GM12878 (cell line): ENCODE measurements around the gene EPHB1. TPM values are rescaled to one million over a fixed set of nuclear protein-coding genes. Genes with fewer than 3 reads are reported as not detected.
"Not testable (repeated sequence)": the region's sequence is repeated elsewhere in the genome, so short reads cannot be mapped to it uniquely, and the experiment has no call there.

ENCODE experiments used
- ATAC-seq: fragments of 200-7000 bp; cut with Tn5 transposase; 3 replicates; pipeline ENCODE4 v1.9.1; 2020; ENCODE audit warnings: mild to moderate bottlenecking, moderate library complexity
- BruUV-seq: library from RNA; stranded (reverse); fragments of 400-500 nt; replicated peaks from 2 replicates; lab custom pipeline; 2021; lab: Mats Ljungman, UMichigan
- CTCF ChIA-PET: fragments of 300-600 bp; sonication (Branson Sonifier 250); formaldehyde crosslinking; extraction: SDS; loops from one replicate; lab custom pipeline; 2021; ENCODE audit warnings: inconsistent platforms; lab: Yijun Ruan, JAX
- POLR2A ChIA-PET: fragments of 350-600 bp; formaldehyde crosslinking; extraction: SDS; loops from one replicate; lab custom pipeline; 2021; ENCODE audit warnings: inconsistent platforms; lab: Charles Lee
- RAD21 ChIA-PET: fragments of 300-600 bp; sonication (Branson Sonifier 250); formaldehyde crosslinking; loops from one replicate; lab custom pipeline; 2023; ENCODE audit warnings: antibody characterized with exemption; ENCODE audit not compliant: unreplicated experiment; lab: Charles Lee
- SMC1A ChIA-PET: fragments of 300-600 bp; sonication (Branson Sonifier 250); formaldehyde crosslinking; loops from one replicate; lab custom pipeline; 2023; ENCODE audit not compliant: unreplicated experiment, uncharacterized antibody; lab: Charles Lee
- DNase-seq: peaks from one replicate; pipeline ENCODE4 v3.0.0-alpha.2; 2011; ENCODE audit warnings: low read depth, low spot score
- FAIRE-seq: peaks from 3 replicates; lab custom pipeline; 2011; peaks lifted over from hg19 to GRCh38; lab: Jason Lieb, UNC
- H2AFZ ChIP-seq: 2 replicates; pipeline ENCODE4 v1.6.0; 2011; ENCODE audit warnings: low read depth, low read length, control low read depth; ENCODE audit not compliant: control insufficient read depth
- H3K27ac ChIP-seq: 2 replicates; pipeline ENCODE4 v1.5.1; 2011; ENCODE audit warnings: control low read depth; ENCODE audit not compliant: control insufficient read depth, insufficient read depth
- H3K27me3 ChIP-seq, 2 experiments: replicated peaks in 1 of 2; 2 replicates each; pipeline versions ENCODE4 v1.6.0 to v1.6.1; 2011; ENCODE audit warnings: low read length in 1 of 2; ENCODE audit not compliant: control insufficient read depth in 2 of 2, insufficient read depth in 2 of 2
- H3K36me3 ChIP-seq, 2 experiments: 2 replicates each; pipeline ENCODE4 v1.5.1; 2011; ENCODE audit warnings: low read length in 1 of 2; ENCODE audit not compliant: control insufficient read depth in 2 of 2, insufficient read depth in 2 of 2
- H3K4me1 ChIP-seq: 2 replicates; pipeline ENCODE4 v1.6.1; 2011; ENCODE audit warnings: mild to moderate bottlenecking, low read length, moderate library complexity, mixed read lengths; ENCODE audit not compliant: control insufficient read depth, insufficient read depth
- H3K4me2 ChIP-seq: 2 replicates; pipeline ENCODE4 v1.6.0; 2011; ENCODE audit warnings: control low read depth; ENCODE audit not compliant: control insufficient read depth, insufficient read depth
- H3K4me3 ChIP-seq: fragments of 200-600 bp; sonication (generic); 2 replicates; pipeline ENCODE4 v1.5.1; 2016
- H3K79me2 ChIP-seq: 2 replicates; pipeline ENCODE4 v1.6.0; 2011; ENCODE audit warnings: low read length; ENCODE audit not compliant: control insufficient read depth, insufficient read depth
- H3K9ac ChIP-seq: 2 replicates; pipeline ENCODE4 v1.8.0; 2011; ENCODE audit warnings: low read length, control low read depth, mixed read lengths; ENCODE audit not compliant: control insufficient read depth, insufficient read depth
- H3K9me3 ChIP-seq: replicated peaks from 3 replicates; pipeline ENCODE4 v1.5.1; 2011; ENCODE audit warnings: mild to moderate bottlenecking, low read length; ENCODE audit not compliant: control insufficient read depth, insufficient read depth
- H4K20me1 ChIP-seq: 2 replicates; pipeline ENCODE4 v1.6.0; 2011; ENCODE audit not compliant: control insufficient read depth, insufficient read depth
- BCL11A ChIP-seq: IDR thresholded peaks from 2 replicates; pipeline ENCODE4 v1.6.1; 2011; ENCODE audit warnings: low read depth, low read length
- HDGF ChIP-seq: fragments of 450-650 bp; IDR thresholded peaks from 2 replicates; pipeline ENCODE4 v1.6.1; 2016; ENCODE audit warnings: antibody characterized with exemption
- LARP7 ChIP-seq: fragments of 450-650 bp; IDR thresholded peaks from 2 replicates; pipeline ENCODE4 v1.6.1; 2017; ENCODE audit warnings: mild to moderate bottlenecking
- MXI1 ChIP-seq: fragments of 150-350 bp; IDR thresholded peaks from 2 replicates; pipeline ENCODE4 v1.6.1; 2011; ENCODE audit warnings: low read depth, mild to moderate bottlenecking, inconsistent platforms, low read length, improper control_type of control experiment
- RCOR1 ChIP-seq: conservative IDR thresholded peaks from 2 replicates; pipeline ENCODE4 v1.6.1; 2012; ENCODE audit warnings: low read depth, low read length, improper control_type of control experiment
- SMARCA5 ChIP-seq: fragments of 450-650 bp; IDR thresholded peaks from 2 replicates; pipeline ENCODE4 v1.6.1; 2017; ENCODE audit warnings: mild to moderate bottlenecking
- ZNF384 ChIP-seq: IDR thresholded peaks from 2 replicates; pipeline ENCODE4 v1.6.1; 2012; ENCODE audit warnings: low read depth, mild to moderate bottlenecking, low read length, improper control_type of control experiment, borderline replicate concordance
- ZZZ3 ChIP-seq: IDR thresholded peaks from 2 replicates; pipeline ENCODE4 v1.6.1; 2011; ENCODE audit warnings: low read depth; ENCODE audit not compliant: control insufficient read depth, insufficient read length
- WGBS: methylation state at CpG from one replicate; pipeline ENCODE4 v1.1.6; 2016; ENCODE audit warnings: low lambda C conversion rate; ENCODE audit not compliant: insufficient replicate concordance, insufficient coverage; ENCODE audit errors: missing lambda C conversion rate; 5-methylcytosine and 5-hydroxymethylcytosine counted together
- in situ Hi-C: fragments of 300-500 bp; cut with MboI; formaldehyde crosslinking; loops from 9 replicates; pipeline ENCODE4 v1.14.3; 2018; ENCODE audit warnings: mixed read lengths
- intact Hi-C: fragments of 100-400 bp; cut with micrococcal nuclease; formaldehyde crosslinking; loops from one replicate; pipeline ENCODE4 v1.14.2; 2022; ENCODE audit not compliant: unreplicated experiment
- polyA plus RNA-seq, 11 experiments: library from polyadenylated mRNA; depleted of rRNA in 4 of 11; unstranded in 6 of 11; stranded (reverse) in 5 of 11; fragments of >200 nt; fragmentation: Nextera tagmentation in 4 of 11; fragmentation: Illumina TruSeq in 1 of 11; extraction: Ambion mirVana in 4 of 11; extraction: Trizol in 1 of 11; gene quantifications; 1 replicate in 1 of 11; 2 replicates in 10 of 11; pipeline versions ENCODE4 v1.2.1 to v1.2.3, GENCODE V29; 2011 to 2016; ENCODE audit warnings: inconsistent platforms in 2 of 11, missing spikeins in 2 of 11, low read depth in 1 of 11
- total RNA-seq, 4 experiments: library from RNA; depleted of rRNA in 3 of 4; stranded (reverse); fragments of >200 nt in 3 of 4; fragmentation: Illumina TruSeq in 1 of 4; extraction: Trizol in 1 of 4; gene quantifications; 2 replicates each; pipeline versions ENCODE4 v1.2.1 to v1.2.3, GENCODE V29; 2013 to 2021
- TF ChIP-seq, protein P1 (sequence below): IDR thresholded peaks from 2 replicates; pipeline ENCODE4 v1.6.1; 2012; ENCODE audit warnings: low read depth, low read length, improper control_type of control experiment

The EPHB1 gene
- total and polyA plus RNA-seq, 10 of the 15 experiments (the other 5 are each of a cell fraction or from before 2014, with no cell fraction given): 0.33 to 23.8 (median 1.2) TPM

DNA sequence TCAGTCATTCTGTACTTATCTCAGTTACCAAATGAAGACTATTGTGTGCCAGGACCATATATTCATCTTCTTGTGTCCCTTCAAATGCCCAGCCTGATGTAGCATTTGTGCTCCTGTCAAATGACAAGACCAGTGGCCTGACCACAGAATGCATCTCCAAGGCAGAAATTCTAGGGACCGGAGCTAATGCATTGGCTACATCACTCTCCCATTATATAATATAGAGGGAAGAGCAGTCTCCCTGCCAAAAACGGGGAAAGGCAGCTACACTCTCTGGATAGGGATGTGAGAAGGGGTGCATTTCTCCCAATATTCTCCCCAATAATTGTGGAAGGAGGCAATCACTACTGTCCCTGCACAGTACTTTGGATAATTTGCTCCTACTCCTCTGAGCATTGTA is 312.0 kb downstream of the EPHB1 start:
- Histone ChIP-seq H3K4me2 (no peak overlapping the region), H3K4me1 (no peaks in the 10 kb centered on the region), H3K9me3 (no peaks in the 10 kb centered on the region), H2AFZ (no peak overlapping the region), H3K4me3 (no peak overlapping the region), H4K20me1 (no peaks in the 10 kb centered on the region), H3K27me3 (no peaks in the 10 kb centered on the region), H3K9ac (no peak overlapping the region), H3K27ac (no peak overlapping the region), H3K36me3 (peaks cover 0 to 1% of the 10 kb centered on the region in 2 experiments; a peak in 2 of 4 replicates), H3K79me2 (no peaks in the 10 kb centered on the region)
- POLR2A ChIA-PET: no interaction called here
- SMC1A ChIA-PET: interaction anchor here (1.1 kb wide), 1 partner anchor 13 kb away, joined by 3 read pairs; no protein-coding TSS in a partner anchor
- CTCF ChIA-PET: no interaction called here
- 0% methylated on average over 2 of the region's 2 CpGs for WGBS
- in situ Hi-C loops: no loop called here
- TF ChIP-seq BCL11A (no peak), LARP7 (no peak)
- intact Hi-C loops: no loop called here
- no TSS peak for BruUV-seq
- ATAC-seq: no peak
- FAIRE-seq: no peak
- RAD21 ChIA-PET: no interaction called here
- no peak for DNase-seq

DNA sequence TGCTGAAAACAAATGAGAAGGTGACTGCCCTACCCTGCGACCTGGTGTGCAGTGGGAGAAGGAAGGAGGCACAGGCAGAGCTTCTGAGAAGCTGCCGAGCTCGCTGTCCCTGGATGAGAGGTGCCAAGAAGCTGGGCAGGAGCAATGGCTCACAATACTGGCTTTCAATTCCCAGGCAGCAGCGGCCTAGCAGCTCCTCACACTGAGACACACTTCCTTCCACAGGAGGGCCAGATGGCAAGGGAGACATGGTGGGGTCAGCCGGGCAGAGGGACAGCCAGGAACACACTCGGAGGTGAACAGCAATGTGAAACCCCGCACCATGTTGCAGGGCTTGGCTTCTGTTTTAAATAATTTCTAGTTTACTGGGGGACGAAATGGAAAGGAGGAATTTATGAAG is 314.6 kb downstream of the EPHB1 start:
- ChIA-PET CTCF (interaction anchor here (0.6 kb wide), 1 partner anchor 908 kb away, joined by 3 read pairs; no protein-coding TSS in a partner anchor), RAD21 (no interaction called here), POLR2A (no interaction called here), SMC1A (interaction anchor here (1.3 to 1.9 kb wide), 2 partner anchors 10 to 14 kb away, joined by 3 to 5 read pairs; no protein-coding TSS in a partner anchor)
- Histone ChIP-seq H3K4me1 (no peaks in the 10 kb centered on the region), H3K36me3 (peaks cover 0 to 1% of the 10 kb centered on the region in 2 experiments; a peak in 1 of 4 replicates), H3K27me3 (no peaks in the 10 kb centered on the region), H3K9ac (no peak overlapping the region), H3K4me2 (no peak overlapping the region), H3K4me3 (no peak overlapping the region), H2AFZ (no peak overlapping the region), H3K9me3 (no peaks in the 10 kb centered on the region), H3K27ac (no peak overlapping the region), H3K79me2 (no peaks in the 10 kb centered on the region), H4K20me1 (no peaks in the 10 kb centered on the region)
- in situ Hi-C loops: no loop called here
- intact Hi-C loops: no loop called here
- FAIRE-seq (no peak), DNase-seq (no peak), ATAC-seq (no peak)
- BruUV-seq: no TSS peak
- 37% methylated on average over 8 of the region's 8 CpGs for WGBS
- TF ChIP-seq MXI1 (no peak), LARP7 (no peak), SMARCA5 (no peak), ZZZ3 (no peak), ZNF384 (no peak), RCOR1 (no peak), HDGF (no peak)
- TF ChIP-seq, protein P1, sequence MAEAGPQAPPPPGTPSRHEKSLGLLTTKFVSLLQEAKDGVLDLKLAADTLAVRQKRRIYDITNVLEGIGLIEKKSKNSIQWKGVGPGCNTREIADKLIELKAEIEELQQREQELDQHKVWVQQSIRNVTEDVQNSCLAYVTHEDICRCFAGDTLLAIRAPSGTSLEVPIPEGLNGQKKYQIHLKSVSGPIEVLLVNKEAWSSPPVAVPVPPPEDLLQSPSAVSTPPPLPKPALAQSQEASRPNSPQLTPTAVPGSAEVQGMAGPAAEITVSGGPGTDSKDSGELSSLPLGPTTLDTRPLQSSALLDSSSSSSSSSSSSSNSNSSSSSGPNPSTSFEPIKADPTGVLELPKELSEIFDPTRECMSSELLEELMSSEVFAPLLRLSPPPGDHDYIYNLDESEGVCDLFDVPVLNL: no peak

DNA sequence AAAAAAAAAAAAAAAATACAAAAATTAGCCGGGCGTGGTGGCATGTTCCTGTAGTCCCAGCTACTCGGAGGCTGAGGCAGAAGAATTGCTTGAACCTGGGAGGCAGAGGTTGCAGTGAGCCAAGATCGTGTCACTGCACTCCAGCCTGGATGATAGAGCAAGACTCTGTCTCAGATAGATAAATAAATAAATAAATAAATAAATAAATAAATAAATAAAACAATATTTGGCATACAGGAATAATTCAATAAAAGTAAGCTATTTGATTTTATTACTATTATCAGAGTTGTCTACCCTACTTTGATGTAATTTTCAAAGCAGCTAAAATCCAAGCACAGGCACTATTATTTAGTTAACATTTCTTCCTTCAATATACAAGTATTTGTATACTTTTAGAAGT is 319.5 kb downstream of the EPHB1 start:
- H3K9ac ChIP-seq, DNase-seq, H3K4me2 ChIP-seq, CTCF ChIA-PET, FAIRE-seq, H3K79me2 ChIP-seq, BruUV-seq, H4K20me1 ChIP-seq, ATAC-seq, RAD21 ChIA-PET, H3K27ac ChIP-seq, H3K27me3 ChIP-seq, intact Hi-C loops, in situ Hi-C loops, H3K36me3 ChIP-seq, H2AFZ ChIP-seq, H3K4me3 ChIP-seq, H3K4me1 ChIP-seq, H3K9me3 ChIP-seq: not testable (repeated sequence)
- POLR2A ChIA-PET: interaction anchor here (0.6 kb wide), 1 partner anchor 259 kb away, joined by 4 read pairs; no protein-coding TSS in a partner anchor
- SMC1A ChIA-PET: interaction anchor here (1.0 kb wide), 2 partner anchors 9 to 131 kb away, joined by 3 to 5 read pairs; no protein-coding TSS in a partner anchor
- WGBS: 30% methylated on average over 4 of the region's 4 CpGs
